ENCODE data around the gene HOXD10.

Gene HOXD10

DNA sequence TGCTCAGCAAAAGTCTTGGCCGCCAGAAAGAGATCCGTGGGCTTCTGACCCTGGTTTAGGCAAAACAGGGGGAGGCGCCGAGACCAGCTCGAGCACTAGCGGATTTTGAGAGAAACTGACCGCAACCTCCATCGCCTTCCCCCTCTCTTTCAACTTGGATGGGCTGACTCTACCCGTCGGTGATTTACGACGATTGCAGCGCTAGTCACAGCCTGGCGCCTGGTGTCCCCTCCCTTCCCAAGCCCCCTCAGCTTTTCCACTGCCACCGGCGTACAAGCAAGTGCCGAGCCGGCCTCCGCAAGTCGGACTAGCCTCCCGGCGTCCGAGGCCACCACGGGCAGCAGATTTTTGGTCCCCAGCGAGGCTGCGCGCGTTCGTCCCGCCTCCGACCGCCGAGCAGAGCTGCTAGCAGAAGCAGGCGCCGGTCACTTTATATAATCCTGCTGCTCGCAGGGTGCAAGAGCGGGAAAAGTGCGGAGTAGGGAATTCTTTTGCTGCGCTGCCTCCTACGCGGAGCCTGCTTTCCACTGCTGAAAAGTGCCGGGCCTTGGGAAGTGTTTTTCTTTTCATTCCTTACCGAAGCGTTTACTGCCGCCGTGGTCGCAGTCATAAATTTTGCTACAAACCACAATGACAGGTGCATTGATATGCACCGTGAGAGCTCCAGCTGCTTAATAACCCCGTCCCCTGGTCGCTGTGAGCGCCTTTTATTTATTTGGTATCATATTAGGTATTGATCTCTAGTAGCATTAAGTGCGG, 48.2 kb downstream of the HOXD10 start:
- no peak for DNase-seq (ENCODE audit: low spot score)

DNA sequence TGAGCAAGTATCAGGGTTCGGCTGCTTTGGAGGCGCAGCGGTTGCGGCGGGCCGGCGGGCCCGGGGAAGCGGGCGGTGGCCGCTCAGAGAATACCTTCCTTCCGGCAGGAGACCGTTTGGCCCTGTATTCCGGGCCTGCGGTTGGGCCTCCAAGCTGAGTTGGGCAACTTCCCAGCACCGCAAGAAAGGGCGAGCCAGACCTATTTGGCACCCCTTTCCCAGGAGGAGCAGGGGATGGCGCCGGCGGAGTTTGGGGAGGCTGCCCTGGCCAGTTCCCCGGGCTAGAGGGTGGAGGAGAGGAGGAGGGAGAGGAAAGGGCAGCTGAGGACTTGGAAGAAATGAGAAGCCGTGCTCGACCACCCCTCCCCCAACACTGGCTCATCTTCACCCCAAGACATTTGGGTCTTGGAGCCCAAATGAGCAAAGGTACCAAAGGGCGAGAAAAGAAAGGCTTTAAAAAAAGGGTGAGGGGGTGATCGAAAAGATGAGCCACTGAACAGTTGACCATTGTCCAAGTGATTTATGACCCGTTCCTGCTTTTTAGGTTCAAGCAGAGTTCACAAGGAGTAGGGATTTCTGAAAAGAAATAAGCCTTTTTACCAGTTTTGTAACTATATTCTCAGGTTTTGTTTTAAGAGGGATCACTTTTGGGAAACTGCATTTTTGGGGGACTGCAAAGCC, 48.9 kb downstream of the HOXD10 start:
- no peak for DNase-seq (ENCODE audit: low spot score)

DNA sequence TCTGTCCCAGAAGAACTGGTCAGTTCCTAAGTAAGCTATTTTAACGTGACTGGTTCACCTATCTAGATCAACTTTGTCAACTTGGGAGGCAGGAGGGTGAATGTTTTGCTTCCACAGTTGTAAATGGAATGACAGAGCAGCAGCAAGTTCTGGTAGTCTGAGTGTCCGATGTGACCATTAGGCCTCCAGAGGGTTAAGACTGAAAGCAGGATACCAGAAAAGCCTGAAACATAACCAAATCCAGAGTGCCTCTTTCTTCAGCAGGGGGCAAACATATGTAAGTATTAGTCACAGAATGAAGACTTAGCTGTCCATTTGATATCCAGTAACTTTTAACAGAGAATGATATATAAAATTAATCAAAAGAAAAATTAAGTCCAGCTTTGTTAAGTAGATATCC, 49.7 kb downstream of the HOXD10 start:
- DNase-seq (ENCODE audit: low spot score): no peak

DNA sequence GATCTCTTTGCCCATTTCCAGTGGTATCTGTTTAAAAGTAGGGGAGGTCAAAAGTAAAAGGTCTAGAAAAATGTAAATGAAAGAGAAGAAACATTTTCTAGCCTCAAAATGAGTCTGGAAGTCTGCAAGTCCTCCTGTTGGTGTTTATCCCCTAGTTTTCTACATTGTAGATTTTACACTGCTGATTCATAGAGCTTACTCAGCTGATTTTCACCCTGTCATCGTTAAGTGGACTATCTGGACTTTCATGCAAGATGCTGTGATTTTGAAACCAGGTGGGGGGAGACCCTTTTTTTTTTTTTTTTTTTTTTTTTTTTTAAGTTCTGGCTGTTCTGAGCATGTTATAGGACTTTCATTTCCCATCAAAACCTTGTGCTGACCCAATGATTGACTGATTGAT, 50.8 kb downstream of the HOXD10 start:
- no peak for DNase-seq (ENCODE audit: low spot score)

DNA sequence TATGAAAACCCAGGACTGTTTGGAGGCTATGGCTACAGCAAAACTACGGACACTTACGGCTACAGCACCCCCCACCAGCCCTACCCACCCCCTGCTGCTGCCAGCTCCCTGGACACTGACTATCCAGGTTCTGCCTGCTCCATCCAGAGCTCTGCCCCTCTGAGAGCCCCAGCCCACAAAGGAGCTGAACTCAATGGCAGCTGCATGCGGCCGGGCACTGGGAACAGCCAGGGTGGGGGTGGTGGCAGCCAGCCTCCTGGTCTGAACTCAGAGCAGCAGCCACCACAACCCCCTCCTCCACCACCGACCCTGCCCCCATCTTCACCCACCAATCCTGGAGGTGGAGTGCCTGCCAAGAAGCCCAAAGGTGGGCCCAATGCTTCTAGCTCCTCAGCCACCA, 52.6 kb downstream of the HOXD10 start:
- no peak for DNase-seq (ENCODE audit: low spot score)

Data from GM03348 (cell line).